Epithelial cell of esophagus (primary cell): ENCODE measurements around the gene RAPGEF3.

Experiments used
- DNase-seq: peaks from one replicate; pipeline ENCODE4 v3.0.0; 2010; ENCODE audit warnings: low read depth
- H3K4me3 ChIP-seq: 2 replicates; pipeline ENCODE4 v1.5.1; 2011; ENCODE audit warnings: mild to moderate bottlenecking, low read length, control low read depth
- TF ChIP-seq, protein P1 (sequence below): IDR thresholded peaks from 2 replicates; pipeline ENCODE4 v1.5.1; 2011; ENCODE audit warnings: low read depth, mild to moderate bottlenecking, low read length, control low read depth, inconsistent platforms; ENCODE audit not compliant: insufficient read depth; ENCODE audit errors: missing control alignments

RAPGEF3 gene

DNA sequence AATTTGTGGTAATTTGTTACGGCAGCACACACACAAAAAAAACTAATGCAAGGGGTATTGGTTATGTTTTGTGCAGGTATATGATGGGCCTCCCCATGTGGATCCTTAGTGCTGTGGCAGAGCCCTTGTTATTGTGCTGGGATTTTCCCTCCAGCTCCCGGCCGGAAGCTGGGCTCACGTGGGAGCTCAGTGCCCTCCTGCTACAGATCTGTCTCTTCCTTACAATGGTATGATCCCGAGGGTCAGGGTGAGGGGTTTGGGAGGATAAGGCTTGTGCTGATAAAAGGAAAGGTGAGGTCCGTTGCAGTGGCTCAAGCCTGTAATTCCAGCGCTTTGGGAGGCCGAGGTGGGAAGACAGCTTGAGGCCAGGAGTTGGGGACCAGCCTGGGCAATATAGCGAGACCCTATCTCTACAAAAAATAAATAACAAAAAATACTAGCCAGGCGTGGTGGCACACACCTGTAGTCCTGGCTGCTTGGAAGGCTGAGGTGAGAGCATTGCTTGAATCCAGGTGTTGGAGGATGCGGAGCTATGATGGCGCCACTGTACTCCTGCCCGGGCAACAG, 13.5 kb upstream of the RAPGEF3 start:
- H3K4me3 ChIP-seq = peak overlapping the region; percentile 55
- no peak for DNase-seq
- TF ChIP-seq, protein P1, sequence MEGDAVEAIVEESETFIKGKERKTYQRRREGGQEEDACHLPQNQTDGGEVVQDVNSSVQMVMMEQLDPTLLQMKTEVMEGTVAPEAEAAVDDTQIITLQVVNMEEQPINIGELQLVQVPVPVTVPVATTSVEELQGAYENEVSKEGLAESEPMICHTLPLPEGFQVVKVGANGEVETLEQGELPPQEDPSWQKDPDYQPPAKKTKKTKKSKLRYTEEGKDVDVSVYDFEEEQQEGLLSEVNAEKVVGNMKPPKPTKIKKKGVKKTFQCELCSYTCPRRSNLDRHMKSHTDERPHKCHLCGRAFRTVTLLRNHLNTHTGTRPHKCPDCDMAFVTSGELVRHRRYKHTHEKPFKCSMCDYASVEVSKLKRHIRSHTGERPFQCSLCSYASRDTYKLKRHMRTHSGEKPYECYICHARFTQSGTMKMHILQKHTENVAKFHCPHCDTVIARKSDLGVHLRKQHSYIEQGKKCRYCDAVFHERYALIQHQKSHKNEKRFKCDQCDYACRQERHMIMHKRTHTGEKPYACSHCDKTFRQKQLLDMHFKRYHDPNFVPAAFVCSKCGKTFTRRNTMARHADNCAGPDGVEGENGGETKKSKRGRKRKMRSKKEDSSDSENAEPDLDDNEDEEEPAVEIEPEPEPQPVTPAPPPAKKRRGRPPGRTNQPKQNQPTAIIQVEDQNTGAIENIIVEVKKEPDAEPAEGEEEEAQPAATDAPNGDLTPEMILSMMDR = no peak

DNA sequence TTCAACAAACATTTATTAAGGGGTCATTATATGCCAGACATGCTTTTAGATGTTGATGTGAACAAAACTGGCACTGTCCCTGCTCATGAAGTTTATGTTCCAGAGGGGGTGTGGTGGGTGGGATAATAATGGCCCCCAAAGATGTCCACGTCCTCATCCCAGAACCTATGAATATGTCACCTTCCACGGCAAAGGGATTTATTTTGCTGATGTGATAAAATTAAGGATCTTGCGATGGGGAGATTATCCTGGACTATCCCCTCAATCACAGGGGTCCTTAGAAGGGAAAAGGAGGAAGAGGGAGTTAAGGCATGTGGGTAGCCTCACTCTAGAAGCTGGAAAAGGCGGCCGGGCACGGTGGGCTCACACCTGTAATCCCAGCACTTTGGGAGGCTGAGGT, 12.6 kb upstream of the RAPGEF3 start:
- no peak for DNase-seq
- TF ChIP-seq, protein P1 = no peak

DNA sequence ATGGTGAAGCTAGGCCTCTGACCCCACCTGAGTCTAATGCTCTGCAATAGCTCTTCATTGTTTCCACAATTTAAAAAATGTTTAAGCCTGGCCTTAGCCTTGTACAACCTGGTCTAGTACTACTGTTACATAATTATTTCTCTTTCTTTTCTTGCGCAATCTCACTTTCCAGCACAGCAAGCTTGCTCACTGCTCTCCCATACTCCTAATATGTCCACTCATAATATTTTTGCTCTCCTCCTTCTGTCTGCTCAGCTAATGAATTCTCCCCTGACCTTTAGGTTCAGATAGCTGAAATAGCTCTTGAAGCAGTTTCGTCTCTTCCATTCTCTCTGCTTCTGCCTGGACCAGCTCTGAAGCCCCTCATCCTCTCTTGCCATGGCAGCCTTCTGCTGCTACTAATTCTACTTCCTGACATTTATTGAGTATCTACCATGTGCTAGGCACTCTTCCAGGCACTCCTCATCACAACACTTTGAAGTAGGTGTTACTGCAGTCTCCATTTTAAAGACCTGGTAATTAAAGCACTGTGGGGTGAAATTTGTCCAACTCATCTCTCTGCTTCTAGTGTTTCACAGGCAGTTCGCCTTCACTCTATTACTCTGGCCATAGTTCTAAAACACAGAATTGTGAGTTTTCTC, 11.5 kb upstream of the RAPGEF3 start:
- no peak overlapping the region for H3K4me3 ChIP-seq
- peak; percentile 77 for DNase-seq
- TF ChIP-seq, protein P1 = no peak

More for the DNA sequence above, 12.6 kb upstream of the RAPGEF3 start:
- no peak overlapping the region for H3K4me3 ChIP-seq

DNA sequence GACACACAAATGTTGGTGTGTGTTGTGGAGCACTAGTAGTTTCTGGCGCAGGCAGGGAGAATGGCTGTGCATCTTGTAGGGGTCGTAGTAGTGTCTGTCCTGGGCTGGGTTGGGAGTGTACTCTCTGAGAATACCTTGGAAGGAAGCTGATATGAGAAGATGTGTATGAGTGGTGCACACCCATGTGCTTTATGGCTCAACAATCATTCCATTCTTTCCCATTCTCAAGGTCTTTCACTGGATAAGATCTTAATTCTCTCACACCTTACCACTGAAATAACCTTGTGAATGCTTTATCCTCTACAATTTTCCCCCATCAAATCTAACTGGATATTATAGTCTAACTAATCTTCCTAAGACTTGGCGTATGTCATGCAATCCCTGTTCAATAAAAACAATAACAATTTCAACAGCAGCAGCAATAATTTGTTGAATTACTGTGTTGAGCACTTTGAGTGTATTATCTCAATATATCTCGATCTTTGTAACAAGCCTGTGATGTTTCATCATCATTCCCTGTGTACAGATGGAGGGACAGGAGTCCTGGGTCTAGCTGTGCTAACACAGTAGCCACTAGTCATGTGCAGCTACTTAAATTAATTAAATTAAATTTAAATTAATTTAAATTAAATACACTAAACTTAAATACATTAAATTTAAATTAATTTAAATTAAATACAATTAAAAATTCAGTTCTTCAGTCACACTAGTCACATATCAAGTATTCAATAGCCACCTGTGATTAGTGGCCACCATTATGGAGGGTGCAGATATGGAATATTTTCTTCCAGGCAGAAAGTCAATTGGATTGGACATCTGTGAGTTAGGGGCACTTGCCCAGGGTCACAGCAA, 10.8 kb upstream of the RAPGEF3 start:
- TF ChIP-seq, protein P1 = no peak
- no peak for DNase-seq
- H3K4me3 ChIP-seq = no peak overlapping the region

DNA sequence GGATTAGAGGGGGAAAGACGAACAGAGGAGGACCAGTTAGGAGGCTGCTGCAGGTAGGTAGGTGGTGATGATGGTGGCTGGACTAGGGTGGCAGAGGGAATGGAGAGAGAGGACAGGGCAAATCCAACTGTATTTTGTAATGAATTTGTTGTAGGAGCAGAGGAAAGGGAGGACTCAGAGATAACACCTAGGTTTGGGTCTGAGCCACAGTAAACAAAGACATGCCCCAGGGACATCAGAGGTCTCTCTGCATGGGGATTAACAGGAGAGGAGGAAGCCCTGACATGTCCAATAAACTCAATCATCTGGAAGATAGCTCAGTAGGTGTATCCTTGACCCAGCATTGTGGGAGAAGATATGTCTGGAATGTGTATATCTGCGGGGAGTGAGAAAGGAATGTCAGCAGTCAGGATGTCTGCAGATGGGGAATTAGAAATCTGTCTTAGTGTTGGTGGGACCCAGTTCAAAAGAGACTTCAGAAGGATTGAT, 9.7 kb upstream of the RAPGEF3 start:
- peak; percentile 85 for DNase-seq
- TF ChIP-seq, protein P1 = no peak
- no peak overlapping the region for H3K4me3 ChIP-seq

DNA sequence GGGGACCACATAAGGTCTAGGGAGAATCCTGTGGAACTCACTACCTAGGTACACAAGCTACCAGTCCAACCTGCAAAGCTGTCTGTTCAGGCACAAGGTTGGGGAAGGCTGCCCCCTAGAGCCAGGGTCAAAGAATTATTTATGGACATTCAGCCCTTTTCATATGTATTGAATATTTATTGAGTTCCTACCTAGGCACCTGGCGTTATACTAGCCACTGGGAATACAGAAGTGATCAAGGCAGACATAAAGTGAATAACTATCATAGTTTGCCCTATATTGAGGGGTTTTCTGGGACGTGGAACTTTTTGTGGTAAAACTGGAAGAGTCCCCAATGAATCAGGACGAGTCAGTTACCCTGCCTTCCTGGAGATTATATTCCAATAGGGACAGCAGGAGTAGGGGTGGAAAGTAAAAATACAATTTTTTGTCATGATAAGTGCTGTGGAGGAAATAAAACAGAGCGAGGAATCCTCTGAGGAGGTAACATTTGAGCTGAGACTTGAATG, 8.6 kb upstream of the RAPGEF3 start:
- DNase-seq = peak; percentile 78
- no peak overlapping the region for H3K4me3 ChIP-seq
- TF ChIP-seq, protein P1 = peak; percentile 61
